HG02759 (cell line): ENCODE data around the gene CXCL6.

Experiments
- ATAC-seq: cut with Tn5 transposase; IDR thresholded peaks from one replicate; pipeline ENCODE4 v1.9.1; 2021; ENCODE audit warnings: mild to moderate bottlenecking, moderate library complexity; ENCODE audit not compliant: unreplicated experiment

CXCL6 gene

DNA sequence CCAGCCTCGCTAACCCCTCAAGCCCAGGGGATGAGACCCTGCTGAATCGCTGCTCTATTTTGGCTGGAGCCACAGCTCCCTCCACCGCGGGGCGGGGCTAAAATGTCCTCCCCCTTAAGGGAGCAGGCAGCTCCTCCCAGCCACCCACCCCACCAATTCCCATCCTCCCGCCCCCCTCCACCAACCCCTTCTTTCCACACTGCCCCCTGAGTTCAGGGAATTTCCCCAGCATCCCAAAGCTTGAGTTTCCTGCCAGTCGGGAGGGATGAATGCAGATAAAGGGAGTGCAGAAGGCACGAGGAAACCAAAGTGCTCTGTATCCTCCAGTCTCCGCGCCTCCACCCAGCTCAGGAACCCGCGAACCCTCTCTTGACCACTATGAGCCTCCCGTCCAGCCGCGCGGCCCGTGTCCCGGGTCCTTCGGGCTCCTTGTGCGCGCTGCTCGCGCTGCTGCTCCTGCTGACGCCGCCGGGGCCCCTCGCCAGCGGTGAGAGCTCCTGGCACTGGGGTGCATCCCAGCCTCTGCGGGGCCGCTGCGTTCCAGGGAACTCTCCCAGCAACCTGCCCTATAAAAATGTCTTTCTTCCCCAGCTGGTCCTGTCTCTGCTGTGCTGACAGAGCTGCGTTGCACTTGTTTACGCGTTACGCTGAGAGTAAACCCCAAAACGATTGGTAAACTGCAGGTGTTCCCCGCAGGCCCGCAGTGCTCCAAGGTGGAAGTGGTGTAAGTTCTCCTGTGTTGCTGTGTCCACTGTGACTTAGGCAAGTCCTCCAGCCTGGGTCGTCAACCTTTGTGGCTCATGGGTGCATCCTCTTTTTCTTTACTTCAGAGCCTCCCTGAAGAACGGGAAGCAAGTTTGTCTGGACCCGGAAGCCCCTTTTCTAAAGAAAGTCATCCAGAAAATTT is at the start of gene CXCL6:
TSS of gene CXCL6 (plus strand) at position 306 of the 907 bp plus-strand sequence. CDS start at position 379, 73 bp downstream.
- ATAC-seq: no peak

DNA sequence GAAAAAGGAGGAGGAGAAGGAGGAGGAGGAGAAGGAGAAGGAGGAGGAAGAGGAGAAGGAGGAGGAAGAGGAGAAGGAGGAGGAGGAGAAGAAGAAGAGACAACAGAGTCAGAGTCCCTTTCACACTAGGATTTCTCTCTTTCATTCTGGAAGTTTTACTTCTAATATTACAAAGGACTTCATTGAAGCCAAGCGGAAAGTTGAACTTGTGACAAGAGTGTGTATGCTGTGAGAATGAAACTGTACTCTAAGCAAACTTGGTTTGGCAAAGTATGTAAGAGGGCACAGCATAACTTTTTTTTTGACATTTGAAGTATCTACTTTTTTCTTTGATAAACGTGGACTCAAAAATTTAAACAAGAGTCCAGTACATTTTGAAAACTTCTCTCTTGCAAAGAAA is 48.1 kb upstream of the CXCL6 start:
- no peak for ATAC-seq

DNA sequence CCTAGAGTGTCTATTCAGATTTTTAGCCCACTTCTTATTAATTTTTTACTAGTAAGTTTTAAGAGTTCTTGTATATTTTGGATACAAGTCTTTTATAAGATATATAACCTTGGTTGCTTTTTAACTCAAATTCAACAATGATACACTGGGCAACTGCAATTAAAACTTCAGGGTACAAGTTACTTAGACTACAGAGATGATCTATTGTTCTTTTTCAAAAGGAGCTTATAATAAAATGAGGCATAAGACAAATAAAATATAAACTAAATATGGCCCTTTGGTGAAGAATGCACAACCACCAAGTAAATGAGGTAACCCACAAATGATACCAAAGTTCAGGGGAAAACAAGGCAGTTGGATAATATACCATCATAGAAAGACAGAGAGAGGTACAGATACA is 37.6 kb upstream of the CXCL6 start:
- ATAC-seq: no peak

DNA sequence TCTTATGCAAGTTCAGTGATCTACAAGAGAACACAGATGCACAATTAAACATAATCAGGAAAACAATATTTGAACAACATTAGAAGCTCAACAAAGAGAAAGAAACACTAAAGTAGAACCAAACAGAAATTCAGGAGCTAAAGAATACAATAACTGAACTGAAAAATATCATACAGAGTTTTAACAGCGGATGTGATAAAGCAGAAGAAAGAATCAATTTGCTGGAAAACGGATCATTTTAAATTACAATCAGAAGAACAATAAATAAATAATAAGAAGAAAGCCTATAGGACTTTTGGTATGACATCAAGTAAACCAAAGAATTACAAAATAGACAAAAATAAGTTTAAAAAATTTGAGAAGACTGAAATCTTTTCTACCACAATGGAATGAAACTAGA is 36.3 kb upstream of the CXCL6 start:
- no peak for ATAC-seq

DNA sequence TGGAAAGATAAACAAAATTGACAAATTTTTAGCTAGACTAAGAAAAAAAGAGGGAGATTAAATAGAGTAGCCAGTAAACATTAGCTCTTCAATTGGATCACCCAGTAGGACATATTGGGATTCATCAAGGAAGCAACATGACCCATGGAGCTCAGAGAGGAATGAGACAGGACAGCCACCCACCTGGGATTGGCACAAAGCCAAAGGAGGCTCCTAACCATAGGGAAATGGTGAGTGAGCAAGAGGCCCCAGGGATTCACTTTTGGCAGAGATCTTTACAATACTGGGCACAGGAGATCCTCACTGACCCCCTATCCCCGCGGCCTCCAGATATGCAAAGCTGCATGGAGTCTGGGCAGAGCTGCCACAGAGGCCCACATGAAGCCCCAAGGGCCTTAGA is 34.8 kb upstream of the CXCL6 start:
- ATAC-seq: no peak

DNA sequence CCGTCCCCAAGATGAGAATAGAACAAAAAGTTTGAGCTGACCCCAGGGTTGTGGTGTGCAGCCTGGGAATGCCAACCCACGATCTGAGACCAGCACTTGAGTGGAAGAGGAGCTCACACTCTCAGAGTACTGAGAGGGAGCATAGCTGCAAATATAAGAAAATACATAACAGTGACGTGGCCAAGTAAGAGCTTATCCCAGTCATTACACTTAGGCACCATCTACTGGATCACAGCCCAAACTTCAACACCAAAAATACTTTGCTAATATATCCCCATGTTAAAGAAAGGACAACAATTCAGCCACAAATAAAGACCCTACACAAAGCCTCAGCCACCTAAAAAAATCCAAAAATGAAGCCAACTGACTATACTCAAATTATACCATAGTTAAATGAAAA is 33.3 kb upstream of the CXCL6 start:
- no peak for ATAC-seq

DNA sequence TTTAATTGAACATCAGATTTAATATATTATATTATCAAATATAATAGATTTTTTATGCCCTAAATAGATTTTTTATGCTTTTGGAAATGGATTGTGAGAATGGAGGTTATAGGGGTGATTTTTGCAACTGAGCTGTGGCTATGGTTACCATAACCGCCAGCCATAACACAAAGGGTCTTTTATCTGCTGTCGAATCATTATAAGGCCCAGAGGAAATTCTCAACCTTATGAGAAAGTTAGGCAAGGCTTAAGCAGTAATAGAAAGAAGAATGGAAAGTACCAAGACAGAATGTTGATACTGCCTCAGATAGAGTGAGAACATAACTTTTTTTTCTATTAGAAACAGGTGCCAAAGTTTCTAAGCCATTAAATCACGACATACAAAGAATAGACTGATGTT is 26.3 kb upstream of the CXCL6 start:
- ATAC-seq: no peak

DNA sequence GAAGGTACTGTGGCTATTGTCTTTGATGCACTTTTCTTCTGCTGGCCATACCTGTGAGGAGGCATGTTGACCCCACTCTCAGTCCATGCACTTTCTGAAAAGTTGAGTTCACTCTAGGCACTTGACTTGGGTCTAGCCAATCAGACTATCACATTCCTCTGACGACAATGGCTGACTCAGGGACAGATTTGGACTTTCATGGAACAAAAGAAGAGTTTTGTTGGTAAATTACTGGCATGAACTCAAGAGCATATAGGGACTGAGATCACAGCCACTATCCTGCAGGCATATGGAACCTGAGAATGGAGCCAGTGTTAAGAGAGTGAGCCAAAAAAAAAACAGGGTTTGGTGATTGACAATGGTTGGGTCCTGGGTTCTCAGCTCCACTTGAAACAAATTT is 24.6 kb upstream of the CXCL6 start:
- ATAC-seq: no peak

DNA sequence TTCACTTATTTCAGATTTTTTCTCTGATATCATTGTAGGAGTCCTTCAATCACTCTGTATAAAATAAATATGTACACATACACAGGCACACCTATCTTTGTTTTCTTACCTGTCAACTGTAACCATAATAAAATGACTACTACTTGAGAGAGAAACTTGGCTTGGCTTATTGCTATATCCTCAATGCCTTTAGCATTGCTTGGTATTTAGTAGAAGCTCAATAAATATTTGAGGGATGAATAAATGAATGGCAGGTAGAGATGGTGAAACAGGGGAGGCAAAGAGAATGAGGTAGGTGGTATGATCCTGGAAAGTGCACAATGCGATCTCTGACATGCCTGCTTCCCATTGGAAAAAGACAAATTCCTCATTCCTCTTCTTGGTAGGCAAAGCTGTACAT is 21.8 kb upstream of the CXCL6 start:
- ATAC-seq: no peak

DNA sequence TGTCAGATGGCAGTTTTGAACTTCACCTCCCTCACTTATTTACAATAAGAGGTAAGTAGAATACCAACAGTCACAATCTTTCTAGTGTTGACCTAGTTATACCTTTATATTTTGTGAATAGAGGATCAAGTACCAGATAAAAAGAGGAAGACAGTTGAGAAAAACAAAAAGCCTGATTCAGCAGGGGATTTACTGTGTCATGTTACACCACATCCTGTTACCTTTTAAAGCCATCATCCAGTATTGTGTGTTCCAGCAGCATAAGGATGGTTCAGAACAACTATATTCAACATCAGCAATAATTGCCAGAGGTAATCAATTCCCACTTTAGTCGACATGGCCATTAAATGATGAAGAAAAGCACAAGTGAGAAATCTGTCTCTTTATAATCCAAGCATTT is 21.3 kb upstream of the CXCL6 start:
- ATAC-seq: no peak

DNA sequence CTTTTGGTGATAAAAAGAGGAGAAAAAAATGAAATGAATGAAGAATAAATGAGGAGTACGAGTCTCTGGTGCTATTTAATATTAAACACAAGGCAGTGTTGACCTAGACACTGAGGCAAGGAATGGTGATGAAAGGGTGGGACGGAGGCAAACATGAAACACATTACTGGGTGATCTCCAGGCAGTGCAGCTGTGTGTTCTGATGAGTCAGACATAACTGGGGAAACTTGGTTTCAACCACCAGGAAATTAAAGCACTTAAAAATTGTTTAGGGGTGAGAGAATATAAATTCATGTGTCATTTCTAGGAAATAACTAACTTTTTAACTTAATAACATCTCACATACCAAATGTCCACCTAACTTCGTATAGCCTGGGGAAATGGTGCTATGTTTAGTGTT is 19.7 kb upstream of the CXCL6 start:
- ATAC-seq: no peak

DNA sequence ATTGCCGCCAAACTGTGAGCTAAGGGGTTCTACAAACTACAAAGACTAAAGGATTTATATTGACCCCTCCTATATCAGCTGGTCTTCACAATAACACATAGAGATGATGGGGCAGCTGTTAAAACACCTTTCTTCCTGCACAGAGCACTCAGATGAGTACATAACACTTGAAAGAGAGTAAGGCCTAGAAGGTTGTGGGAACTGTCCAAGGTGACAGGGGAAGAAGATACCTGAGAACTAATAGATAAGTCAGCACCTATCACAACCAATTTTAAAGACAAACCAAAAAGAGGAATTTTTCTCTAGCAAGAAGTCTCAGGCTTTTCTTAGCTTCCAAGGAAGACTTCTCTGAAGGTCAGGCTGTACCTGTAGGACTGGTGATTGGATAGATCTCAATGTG is 19.1 kb upstream of the CXCL6 start:
- ATAC-seq: no peak

DNA sequence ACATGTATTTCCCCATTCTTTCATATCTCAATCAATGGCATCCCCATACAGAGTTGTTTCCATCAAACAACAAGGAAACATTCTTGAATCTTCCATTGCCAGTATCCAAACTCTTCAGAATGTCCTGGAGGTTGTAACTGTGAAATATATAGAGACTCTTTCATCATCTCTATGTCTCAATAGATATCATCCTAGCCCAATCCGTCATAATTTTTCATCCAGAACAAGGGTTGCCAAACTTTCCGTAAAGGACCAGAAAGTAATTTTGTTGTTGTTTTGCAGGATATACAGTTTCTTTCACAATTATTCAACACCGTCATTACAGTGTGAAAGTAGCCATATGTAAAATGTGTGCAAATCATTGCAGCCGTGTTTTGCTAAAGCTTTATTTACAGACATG is 15.2 kb upstream of the CXCL6 start:
- ATAC-seq: no peak

DNA sequence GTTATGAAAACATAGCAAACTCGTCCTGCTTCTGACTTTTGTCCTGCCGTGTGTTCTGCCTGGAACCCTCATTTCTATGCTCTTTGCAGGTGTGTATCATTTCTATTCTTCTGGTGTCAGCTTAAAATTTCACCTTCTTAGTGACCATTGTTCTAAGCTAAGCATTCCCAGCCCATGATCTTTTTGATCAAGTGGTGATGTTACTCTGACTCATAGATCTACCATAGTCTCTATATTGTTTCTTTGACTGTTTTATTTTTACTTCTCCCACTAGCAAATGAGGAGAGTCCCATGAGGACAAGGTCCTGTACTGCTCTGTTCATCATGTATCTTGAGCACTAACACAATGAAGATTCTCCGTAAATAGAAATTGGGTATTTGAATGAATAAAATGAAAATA is 14.1 kb upstream of the CXCL6 start:
- ATAC-seq: no peak

DNA sequence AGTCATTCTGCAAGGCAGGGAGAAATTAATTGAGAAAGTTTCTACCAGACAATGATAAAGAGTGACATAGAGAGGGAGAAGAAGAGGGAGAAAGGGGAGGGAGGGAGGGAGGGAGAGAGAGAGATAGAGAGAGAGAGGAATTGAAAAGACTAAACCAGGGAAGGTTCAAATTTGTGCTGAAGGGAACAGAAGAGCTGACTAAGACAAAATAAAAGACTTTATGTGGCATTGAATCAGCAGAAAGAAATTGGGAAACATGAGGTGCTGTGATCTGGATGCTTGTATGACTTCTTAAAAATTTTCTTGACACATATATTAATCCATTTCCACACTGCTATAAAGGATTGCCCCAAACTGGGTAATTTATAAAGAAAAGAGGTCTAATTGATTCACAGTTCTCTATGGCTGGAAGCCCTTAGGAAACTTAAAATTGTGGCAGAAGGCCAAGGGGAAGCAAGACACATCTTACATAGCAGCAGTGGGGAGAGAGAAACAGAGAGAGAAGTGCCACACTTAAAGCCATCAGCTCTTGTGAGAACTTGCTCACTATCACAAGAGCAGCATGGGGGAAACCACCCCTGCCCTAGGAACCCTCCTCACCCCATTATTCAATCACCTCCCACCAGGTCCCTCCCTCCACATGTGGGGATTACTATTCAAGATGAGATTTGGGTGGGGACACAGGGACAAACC is 13.5 kb upstream of the CXCL6 start:
- no peak for ATAC-seq

DNA sequence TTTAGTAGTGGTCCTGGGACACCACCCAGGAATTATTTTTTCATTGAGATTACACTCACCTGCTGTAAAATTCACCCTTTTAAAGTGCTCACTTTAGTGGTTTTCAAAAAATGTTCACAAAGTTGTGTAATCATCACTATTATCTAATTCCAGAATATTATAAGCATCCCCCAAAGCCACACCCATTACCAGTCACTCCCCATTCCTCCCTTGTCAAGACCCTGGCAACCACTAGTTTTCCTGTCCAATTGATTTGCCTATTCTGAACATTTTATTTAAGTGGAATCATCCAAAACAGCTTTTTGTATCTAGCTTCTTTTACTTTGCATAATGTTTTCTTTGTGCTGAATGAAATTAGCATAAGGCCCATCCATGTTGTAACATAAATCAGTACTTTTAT is 12.7 kb upstream of the CXCL6 start:
- ATAC-seq: no peak

DNA sequence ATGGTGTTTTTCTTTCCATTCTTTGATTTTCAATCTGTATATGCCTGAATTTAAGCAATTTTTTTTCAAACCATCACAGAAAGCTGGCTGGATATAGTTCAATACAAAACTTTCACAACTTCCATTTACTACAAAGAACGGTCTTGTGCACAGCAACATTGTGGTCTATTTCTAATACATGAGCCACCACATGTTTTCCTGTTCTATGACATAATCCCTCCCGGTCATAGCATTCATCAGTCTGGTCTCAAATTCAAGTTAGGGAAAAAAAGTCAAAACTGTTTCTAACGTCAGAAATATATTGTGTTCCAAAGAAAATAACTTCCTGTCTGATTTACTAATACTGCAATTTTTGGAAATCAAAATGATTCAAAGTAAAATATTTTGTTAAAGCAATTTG is 7.5 kb upstream of the CXCL6 start:
- ATAC-seq: no peak

DNA sequence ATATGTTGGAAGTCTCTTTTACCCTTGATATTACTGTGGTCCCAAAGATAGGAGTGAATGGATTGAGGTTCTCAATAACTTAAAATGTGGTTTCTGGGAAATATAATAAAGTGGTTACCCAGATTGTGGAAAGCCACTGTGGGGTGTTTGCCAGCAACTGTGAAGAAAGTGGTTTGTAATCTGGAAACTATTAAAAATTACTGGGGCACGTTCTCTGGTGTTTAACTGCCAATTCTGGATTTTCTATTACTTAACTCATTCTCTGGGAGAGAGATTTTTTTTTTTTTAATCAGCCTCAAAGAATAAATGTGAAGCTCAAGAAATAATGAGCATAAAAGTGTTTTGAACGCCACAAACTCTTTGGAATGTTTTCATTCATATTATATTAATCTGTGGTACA is 4.9 kb upstream of the CXCL6 start:
- no peak for ATAC-seq

DNA sequence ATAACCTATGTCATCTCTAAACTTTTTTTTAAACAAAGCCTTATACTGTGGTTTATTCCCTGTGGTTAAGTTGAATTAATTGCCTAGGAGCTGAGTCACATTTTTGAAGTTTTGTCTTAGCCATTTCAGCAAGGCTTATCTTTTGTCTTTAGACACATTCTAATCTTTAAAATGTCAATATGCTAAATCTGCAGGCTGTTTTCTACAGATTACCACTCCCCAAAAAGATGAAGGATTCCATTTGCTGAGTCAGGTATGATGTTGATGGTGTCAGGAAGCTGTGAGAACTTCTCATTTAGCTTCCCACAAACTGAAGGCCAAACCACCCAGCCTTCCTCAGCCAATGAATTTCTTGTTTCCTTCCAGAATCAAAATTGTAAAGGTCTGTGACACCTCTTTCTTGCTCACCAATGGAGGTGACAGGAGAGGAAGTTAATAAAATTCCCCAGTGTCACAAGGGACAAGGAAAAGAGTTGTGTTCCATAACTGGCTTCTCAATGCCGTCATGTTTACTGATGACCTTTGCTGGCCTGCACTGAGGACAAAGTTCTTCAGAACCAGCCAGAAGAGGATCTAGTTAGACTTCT is 3.7 kb upstream of the CXCL6 start:
- ATAC-seq: no peak

DNA sequence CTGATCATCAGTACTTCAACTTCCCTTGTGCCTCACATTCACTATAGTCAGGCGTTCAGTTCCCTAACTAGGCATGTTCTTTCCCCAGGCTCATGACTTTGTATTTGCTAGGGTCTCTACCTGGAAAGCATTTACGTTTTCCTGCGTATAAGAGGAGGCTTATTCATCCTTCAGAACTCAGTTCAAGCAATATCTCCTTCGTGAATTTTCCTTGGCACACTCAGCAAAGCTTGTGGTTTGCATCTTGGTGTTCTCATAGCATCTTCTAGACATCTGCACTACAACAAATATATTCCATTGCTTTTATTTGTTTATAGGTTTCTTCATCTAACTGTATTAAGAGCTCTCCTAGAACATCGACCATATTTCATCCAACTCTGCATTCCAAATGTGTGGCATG is 2.6 kb downstream of the CXCL6 start:
- no peak for ATAC-seq

DNA sequence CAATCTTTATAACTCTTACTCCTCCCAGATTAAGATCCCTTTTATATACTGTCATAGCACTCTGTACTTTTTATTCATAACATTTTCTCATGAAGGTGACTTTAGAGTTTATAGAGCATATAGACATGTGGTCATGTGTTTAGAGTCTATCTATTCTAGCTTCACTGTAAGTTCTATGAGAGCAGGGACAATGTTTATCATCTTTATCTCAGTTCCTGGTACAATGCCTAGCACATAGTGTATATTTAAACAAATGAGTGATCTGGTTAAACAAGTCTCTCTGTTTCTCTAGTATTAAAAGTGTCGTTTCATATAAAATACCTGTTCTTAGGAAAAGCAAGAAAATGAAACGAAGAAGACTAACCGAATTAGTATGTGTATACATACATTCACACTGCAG is 3.2 kb downstream of the CXCL6 start:
- ATAC-seq: no peak
